GM19468 (cell line): ENCODE measurements around the gene LAPTM4A.

Source experiments
- ATAC-seq: cut with Tn5 transposase; IDR thresholded peaks from one replicate; pipeline ENCODE4 v1.9.1; 2021; ENCODE audit warnings: mild to moderate bottlenecking, moderate library complexity, moderate number of reproducible peaks; ENCODE audit not compliant: unreplicated experiment; ENCODE audit errors: extremely low read depth

Gene LAPTM4A

GRCh38 chr2:20025065-20025786, 26.2 kb downstream of the LAPTM4A start:
- no peak for ATAC-seq

- no peak for ATAC-seq
These were observed 27.7 kb downstream of the LAPTM4A start for GRCh38 chr2:20023688-20024087.

- ATAC-seq = no peak
These were observed 29.9 kb downstream of the LAPTM4A start for GRCh38 chr2:20021405-20022009.

- no peak for ATAC-seq
These were observed 31.7 kb downstream of the LAPTM4A start for GRCh38 chr2:20019747-20020146.

- no peak for ATAC-seq
These were observed 32.8 kb downstream of the LAPTM4A start for GRCh38 chr2:20018601-20019152.

GRCh38 chr2:20016346-20016745, 35.1 kb downstream of the LAPTM4A start:
- no peak for ATAC-seq

- no peak for ATAC-seq
These were observed 35.8 kb downstream of the LAPTM4A start for GRCh38 chr2:20015482-20016083.

GRCh38 chr2:20013126-20013849, 38.1 kb downstream of the LAPTM4A start:
- ATAC-seq = no peak

GRCh38 chr2:20012282-20013125, 38.9 kb downstream of the LAPTM4A start, which contains the start of gene MATN3:
Gene MATN3, minus strand, starts transcription at chr2:20012668. Its CDS starts 37 bp downstream, at chr2:20012631.
- no peak for ATAC-seq

GRCh38 chr2:20012032-20012281, 39.5 kb downstream of the LAPTM4A start:
- ATAC-seq = no peak

GRCh38 chr2:20011276-20012031, 40.0 kb downstream of the LAPTM4A start:
- no peak for ATAC-seq

- no peak for ATAC-seq
These were observed 42.7 kb downstream of the LAPTM4A start for GRCh38 chr2:20008703-20009102.

- ATAC-seq = no peak
These were observed 45.4 kb downstream of the LAPTM4A start for GRCh38 chr2:20005891-20006470.

GRCh38 chr2:20005067-20005627, 46.3 kb downstream of the LAPTM4A start:
- no peak for ATAC-seq

GRCh38 chr2:20001361-20001863, 50.0 kb downstream of the LAPTM4A start:
- ATAC-seq = no peak

GRCh38 chr2:19993731-19994130, 57.7 kb downstream of the LAPTM4A start:
- ATAC-seq = no peak

- no peak for ATAC-seq
These were observed 59.5 kb downstream of the LAPTM4A start for GRCh38 chr2:19991895-19992294.

GRCh38 chr2:19990416-19990728, 61.1 kb downstream of the LAPTM4A start:
- no peak for ATAC-seq
